ENCODE data around the gene ARPP21.
"Not testable (repeated sequence)": the region's sequence is repeated elsewhere in the genome, so short reads cannot be mapped to it uniquely, and the experiment has no call there.

Gene ARPP21

GRCh38 chr3:35639254-35640186, at the start of gene ARPP21:
TSS of gene ARPP21 (plus strand) at chr3:35639525. CDS start at chr3:35681752, 42,227 bp downstream.
- Mint-ChIP-seq H3K27ac (no peak within 1 kb of the TSS), H3K9me3 (ENCODE audit: low read depth) (no peaks in the 10 kb centered on the region), H3K36me3 (no peaks in the 10 kb centered on the region), H3K4me3 (peak within 1 kb of the TSS; percentile 83), H3K4me1 (ENCODE audit: low read depth) (peaks cover 7% of the 10 kb centered on the region), H3K27me3 (peaks cover 34% of the 10 kb centered on the region)

- H3K4me3 Mint-ChIP-seq, result no peak overlapping the region
- no peak overlapping the region for H3K27ac Mint-ChIP-seq
- H3K27me3 Mint-ChIP-seq, result peaks cover 2% of the 10 kb centered on the region
- H3K9me3 Mint-ChIP-seq (ENCODE audit: low read depth), result peaks cover 5% of the 10 kb centered on the region
- H3K36me3 Mint-ChIP-seq, result no peaks in the 10 kb centered on the region
- H3K4me1 Mint-ChIP-seq (ENCODE audit: low read depth), result no peaks in the 10 kb centered on the region
Observed at GRCh38 chr3:35592589-35593295, 46.6 kb upstream of the ARPP21 start.

- Mint-ChIP-seq H3K4me3 (no peak overlapping the region), H3K27ac (no peak overlapping the region), H3K4me1 (ENCODE audit: low read depth) (no peaks in the 10 kb centered on the region)
Observed at GRCh38 chr3:35594739-35595138, 44.6 kb upstream of the ARPP21 start.

GRCh38 chr3:35596335-35596995, 42.9 kb upstream of the ARPP21 start:
- H3K27me3 Mint-ChIP-seq, result no peaks in the 10 kb centered on the region
- H3K27ac Mint-ChIP-seq, result no peak overlapping the region
- no peaks in the 10 kb centered on the region for H3K36me3 Mint-ChIP-seq
- H3K4me3 Mint-ChIP-seq, result no peak overlapping the region
- peaks cover 2% of the 10 kb centered on the region for H3K9me3 Mint-ChIP-seq (ENCODE audit: low read depth)
- H3K4me1 Mint-ChIP-seq (ENCODE audit: low read depth), result no peaks in the 10 kb centered on the region

More at GRCh38 chr3:35594739-35595138, 44.6 kb upstream of the ARPP21 start:
- H3K36me3 Mint-ChIP-seq, result no peaks in the 10 kb centered on the region
- H3K27me3 Mint-ChIP-seq, result no peaks in the 10 kb centered on the region
- peaks cover 2% of the 10 kb centered on the region for H3K9me3 Mint-ChIP-seq (ENCODE audit: low read depth)

GRCh38 chr3:35597490-35597889, 41.8 kb upstream of the ARPP21 start:
- H3K4me1 Mint-ChIP-seq (ENCODE audit: low read depth), result no peaks in the 10 kb centered on the region
- H3K4me3 Mint-ChIP-seq, result no peak overlapping the region
- H3K36me3 Mint-ChIP-seq, result no peaks in the 10 kb centered on the region
- no peak overlapping the region for H3K27ac Mint-ChIP-seq
- H3K9me3 Mint-ChIP-seq (ENCODE audit: low read depth), result peaks cover 2% of the 10 kb centered on the region
- H3K27me3 Mint-ChIP-seq, result peaks cover 2% of the 10 kb centered on the region

GRCh38 chr3:35598804-35599203, 40.5 kb upstream of the ARPP21 start:
- Mint-ChIP-seq H3K36me3 (no peaks in the 10 kb centered on the region), H3K4me1 (ENCODE audit: low read depth) (no peaks in the 10 kb centered on the region), H3K9me3 (ENCODE audit: low read depth) (peaks cover 2% of the 10 kb centered on the region), H3K4me3 (no peak overlapping the region), H3K27ac (no peak overlapping the region), H3K27me3 (peaks cover 2% of the 10 kb centered on the region)

- no peaks in the 10 kb centered on the region for H3K4me1 Mint-ChIP-seq (ENCODE audit: low read depth)
- no peak overlapping the region for H3K4me3 Mint-ChIP-seq
- H3K27me3 Mint-ChIP-seq, result peaks cover 2% of the 10 kb centered on the region
- no peaks in the 10 kb centered on the region for H3K36me3 Mint-ChIP-seq
- no peaks in the 10 kb centered on the region for H3K9me3 Mint-ChIP-seq (ENCODE audit: low read depth)
- H3K27ac Mint-ChIP-seq, result no peak overlapping the region
Observed at GRCh38 chr3:35601959-35602358, 37.4 kb upstream of the ARPP21 start.

- no peaks in the 10 kb centered on the region for H3K36me3 Mint-ChIP-seq
Observed at GRCh38 chr3:35602395-35602936, 36.9 kb upstream of the ARPP21 start.

GRCh38 chr3:35616346-35616745, 23.0 kb upstream of the ARPP21 start:
- no peaks in the 10 kb centered on the region for H3K9me3 Mint-ChIP-seq (ENCODE audit: low read depth)
- H3K27ac Mint-ChIP-seq, result no peak overlapping the region
- no peak overlapping the region for H3K4me3 Mint-ChIP-seq
- no peaks in the 10 kb centered on the region for H3K36me3 Mint-ChIP-seq
- H3K4me1 Mint-ChIP-seq (ENCODE audit: low read depth), result no peaks in the 10 kb centered on the region
- H3K27me3 Mint-ChIP-seq, result no peaks in the 10 kb centered on the region

More at GRCh38 chr3:35602395-35602936, 36.9 kb upstream of the ARPP21 start:
- H3K4me1 Mint-ChIP-seq (ENCODE audit: low read depth), result no peaks in the 10 kb centered on the region
- no peak overlapping the region for H3K27ac Mint-ChIP-seq
- H3K27me3 Mint-ChIP-seq, result peaks cover 2% of the 10 kb centered on the region
- no peaks in the 10 kb centered on the region for H3K9me3 Mint-ChIP-seq (ENCODE audit: low read depth)
- no peak overlapping the region for H3K4me3 Mint-ChIP-seq

GRCh38 chr3:35617370-35617769, 22.0 kb upstream of the ARPP21 start:
- Mint-ChIP-seq H3K27me3 (no peaks in the 10 kb centered on the region), H3K27ac (no peak overlapping the region), H3K36me3 (no peaks in the 10 kb centered on the region), H3K4me3 (no peak overlapping the region), H3K9me3 (ENCODE audit: low read depth) (no peaks in the 10 kb centered on the region), H3K4me1 (ENCODE audit: low read depth) (no peaks in the 10 kb centered on the region)

- not testable (repeated sequence) for H3K4me3 Mint-ChIP-seq; H3K27ac Mint-ChIP-seq; H3K36me3 Mint-ChIP-seq; H3K9me3 Mint-ChIP-seq (ENCODE audit: low read depth); H3K4me1 Mint-ChIP-seq (ENCODE audit: low read depth); H3K27me3 Mint-ChIP-seq
Observed at GRCh38 chr3:35620238-35620637, 19.1 kb upstream of the ARPP21 start.

- no peak overlapping the region for H3K27ac Mint-ChIP-seq
- peaks cover 3% of the 10 kb centered on the region for H3K9me3 Mint-ChIP-seq (ENCODE audit: low read depth)
- H3K4me3 Mint-ChIP-seq, result no peak overlapping the region
- no peaks in the 10 kb centered on the region for H3K27me3 Mint-ChIP-seq
- no peaks in the 10 kb centered on the region for H3K36me3 Mint-ChIP-seq
- H3K4me1 Mint-ChIP-seq (ENCODE audit: low read depth), result no peaks in the 10 kb centered on the region
Observed at GRCh38 chr3:35624698-35625097, 14.6 kb upstream of the ARPP21 start.

- Mint-ChIP-seq H3K4me1 (ENCODE audit: low read depth) (no peaks in the 10 kb centered on the region), H3K27ac (no peak overlapping the region), H3K9me3 (ENCODE audit: low read depth) (no peaks in the 10 kb centered on the region), H3K27me3 (peaks cover 8% of the 10 kb centered on the region), H3K4me3 (no peak overlapping the region), H3K36me3 (no peaks in the 10 kb centered on the region)
Observed at GRCh38 chr3:35633332-35634124, 5.8 kb upstream of the ARPP21 start.

GRCh38 chr3:35635407-35635806, 3.9 kb upstream of the ARPP21 start:
- H3K9me3 Mint-ChIP-seq (ENCODE audit: low read depth), result no peaks in the 10 kb centered on the region
- no peak overlapping the region for H3K4me3 Mint-ChIP-seq
- peaks cover 7% of the 10 kb centered on the region for H3K4me1 Mint-ChIP-seq (ENCODE audit: low read depth)
- H3K27ac Mint-ChIP-seq, result no peak overlapping the region
- no peaks in the 10 kb centered on the region for H3K36me3 Mint-ChIP-seq
- H3K27me3 Mint-ChIP-seq, result peaks cover 19% of the 10 kb centered on the region

All from activated naive CD8-positive, alpha-beta T cell (primary cell).